Mesendoderm (in vitro differentiated cells): ENCODE measurements around the gene RRP1.

Experiments used
- DNase-seq: peaks from one replicate; pipeline ENCODE4 v3.0.0; 2013
- H2AK5ac ChIP-seq: 2 replicates; pipeline ENCODE4 v1.6.1; 2013; ENCODE audit warnings: low read length, inconsistent platforms
- H2BK120ac ChIP-seq: 2 replicates; pipeline ENCODE4 v1.6.1; 2013; ENCODE audit warnings: low read depth, mild to moderate bottlenecking, low read length, moderate library complexity, mixed read lengths
- H2BK15ac ChIP-seq: replicated peaks from 2 replicates; pipeline ENCODE4 v1.6.1; 2013; ENCODE audit warnings: low read depth, mild to moderate bottlenecking, moderate library complexity
- H2BK5ac ChIP-seq: 2 replicates; pipeline ENCODE4 v1.6.1; 2013; ENCODE audit warnings: low read length, inconsistent platforms
- H3K18ac ChIP-seq: 2 replicates; pipeline ENCODE4 v1.6.1; 2013; ENCODE audit warnings: mild to moderate bottlenecking, low read length, mixed read lengths
- H3K23ac ChIP-seq: one replicate; pipeline ENCODE4 v1.6.1; 2013; ENCODE audit warnings: low read length
- H3K27ac ChIP-seq: 2 replicates; pipeline ENCODE4 v1.5.1; 2013; ENCODE audit warnings: low read depth, mild to moderate bottlenecking, inconsistent platforms, low read length, moderate library complexity
- H3K27me3 ChIP-seq: 2 replicates; pipeline ENCODE4 v1.6.1; 2013; ENCODE audit warnings: low read length, control low read depth, mild to moderate bottlenecking, inconsistent platforms; ENCODE audit not compliant: insufficient read depth, poor library complexity
- H3K36me3 ChIP-seq: 2 replicates; pipeline ENCODE4 v1.6.1; 2013; ENCODE audit warnings: low read length, inconsistent platforms; ENCODE audit not compliant: control insufficient read depth, insufficient read depth
- H3K4ac ChIP-seq: one replicate; pipeline ENCODE4 v1.6.1; 2013; ENCODE audit warnings: low read depth, mild to moderate bottlenecking, low read length, moderate library complexity
- H3K4me1 ChIP-seq: 2 replicates; pipeline ENCODE4 v1.6.1; 2013; ENCODE audit warnings: low read depth, low read length, inconsistent platforms; ENCODE audit not compliant: control insufficient read depth
- H3K4me2 ChIP-seq: 2 replicates; pipeline ENCODE4 v1.6.1; 2013; ENCODE audit warnings: low read length
- H3K4me3 ChIP-seq: 2 replicates; pipeline ENCODE4 v1.5.1; 2013; ENCODE audit warnings: mild to moderate bottlenecking, low read length
- H3K56ac ChIP-seq: one replicate; pipeline ENCODE4 v1.6.1; 2013; ENCODE audit warnings: low read length
- H3K79me1 ChIP-seq: 2 replicates; pipeline ENCODE4 v1.6.1; 2013; ENCODE audit warnings: low read length, inconsistent platforms
- H3K79me2 ChIP-seq: 2 replicates; pipeline ENCODE4 v1.6.1; 2013; ENCODE audit warnings: mild to moderate bottlenecking, low read length; ENCODE audit not compliant: control insufficient read depth, insufficient read depth
- H3K9ac ChIP-seq: 2 replicates; pipeline ENCODE4 v1.6.1; 2013; ENCODE audit warnings: low read length, inconsistent platforms
- H4K5ac ChIP-seq: one replicate; pipeline ENCODE4 v1.6.1; 2013; ENCODE audit warnings: low read length
- H4K8ac ChIP-seq: one replicate; pipeline ENCODE4 v1.6.1; 2013; ENCODE audit warnings: low read depth, mild to moderate bottlenecking, control low read depth, low read length, moderate library complexity
- WGBS: extraction: QIAGEN DNeasy Blood & Tissue Kit; methylation state at CpG from one replicate; pipeline ENCODE4 v1.1.7; 2013; ENCODE audit warnings: low lambda C conversion rate, missing lambda C conversion rate; ENCODE audit not compliant: insufficient coverage; ENCODE audit errors: extremely low coverage; 5-methylcytosine and 5-hydroxymethylcytosine counted together

RRP1 gene

DNA sequence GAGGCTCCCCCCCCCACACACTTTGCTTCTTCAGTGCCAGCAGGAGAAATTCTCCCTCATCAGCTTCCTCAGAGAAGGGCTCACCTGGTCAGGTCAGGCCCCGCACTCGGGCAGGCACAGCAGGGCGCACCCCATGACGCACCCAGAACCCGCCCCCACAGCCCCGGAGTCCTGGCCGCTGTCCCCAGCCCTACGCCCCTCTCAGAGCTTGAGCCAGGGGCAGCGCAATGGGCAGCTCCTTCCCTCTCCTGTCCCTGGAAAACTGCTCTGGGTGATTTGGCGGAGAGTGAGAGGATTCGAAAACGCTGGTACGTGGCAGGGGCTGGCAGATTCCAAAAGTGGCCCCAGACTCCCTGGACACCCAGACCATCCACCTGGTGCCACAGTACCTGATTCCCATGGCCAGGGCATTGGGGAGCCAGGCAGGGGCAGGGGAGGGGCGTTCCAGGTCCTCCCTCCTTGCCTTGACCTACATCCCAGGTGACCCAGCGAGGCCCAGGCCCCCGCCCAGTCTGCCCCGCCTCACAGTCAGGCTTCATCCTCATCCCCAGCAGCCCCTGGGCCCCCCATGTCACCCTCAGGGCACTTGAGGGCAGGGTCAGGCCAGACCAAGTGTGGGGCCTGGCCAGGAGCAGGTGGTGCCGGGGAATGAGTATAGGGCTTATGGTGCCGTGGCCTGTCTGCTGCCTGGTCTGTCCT, 23.7 kb downstream of the RRP1 start:
- Histone ChIP-seq H4K8ac (no peak overlapping the region), H3K18ac (no peak overlapping the region), H3K4ac (no peak overlapping the region), H2AK5ac (no peak overlapping the region), H3K79me2 (no peaks in the 10 kb centered on the region), H3K4me2 (no peak overlapping the region), H4K5ac (no peak overlapping the region), H3K27me3 (no peaks in the 10 kb centered on the region), H2BK120ac (no peak overlapping the region), H3K4me1 (no peaks in the 10 kb centered on the region), H3K9ac (no peak overlapping the region), H2BK15ac (no peak overlapping the region), H3K79me1 (no peaks in the 10 kb centered on the region), H3K36me3 (no peaks in the 10 kb centered on the region), H2BK5ac (no peak overlapping the region), H3K27ac (no peak overlapping the region), H3K4me3 (no peak overlapping the region), H3K56ac (no peak overlapping the region), H3K23ac (no peak overlapping the region)
- WGBS, result no CpG with 5 or more reads among the region's 19 CpGs
- DNase-seq, result no peak

DNA sequence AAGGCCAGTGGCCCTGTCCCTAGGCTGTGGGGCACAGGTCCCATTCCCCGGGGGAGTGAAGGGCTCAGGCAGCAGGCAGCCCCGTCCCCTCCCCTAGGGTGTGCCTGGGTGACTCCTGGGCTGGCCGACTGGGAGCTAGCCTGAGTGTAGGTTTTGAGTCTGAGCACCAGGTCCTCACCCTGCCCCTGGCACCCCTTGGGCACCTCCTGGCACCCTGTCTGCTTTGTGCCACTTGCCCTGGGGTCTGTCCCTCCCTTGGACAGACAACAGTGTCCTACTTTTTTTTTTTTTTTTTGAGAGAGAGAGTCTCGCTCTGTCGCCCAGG, 24.2 kb downstream of the RRP1 start:
- no peak overlapping the region for H4K5ac ChIP-seq
- H3K79me2 ChIP-seq, result no peaks in the 10 kb centered on the region
- no CpG with 5 or more reads among the region's 5 CpGs for WGBS
- no peak overlapping the region for H3K9ac ChIP-seq
- no peak overlapping the region for H3K4me3 ChIP-seq
- H3K23ac ChIP-seq, result no peak overlapping the region
- H3K56ac ChIP-seq, result no peak overlapping the region
- H3K18ac ChIP-seq, result no peak overlapping the region
- no peak overlapping the region for H2BK15ac ChIP-seq
- no peak overlapping the region for H3K4me2 ChIP-seq
- no peak overlapping the region for H4K8ac ChIP-seq
- no peaks in the 10 kb centered on the region for H3K4me1 ChIP-seq
- H3K27me3 ChIP-seq, result no peaks in the 10 kb centered on the region
- no peak overlapping the region for H2AK5ac ChIP-seq
- no peaks in the 10 kb centered on the region for H3K36me3 ChIP-seq
- no peak overlapping the region for H3K4ac ChIP-seq
- H2BK5ac ChIP-seq, result no peak overlapping the region
- H3K79me1 ChIP-seq, result no peaks in the 10 kb centered on the region
- H3K27ac ChIP-seq, result no peak overlapping the region
- no peak for DNase-seq
- H2BK120ac ChIP-seq, result no peak overlapping the region

DNA sequence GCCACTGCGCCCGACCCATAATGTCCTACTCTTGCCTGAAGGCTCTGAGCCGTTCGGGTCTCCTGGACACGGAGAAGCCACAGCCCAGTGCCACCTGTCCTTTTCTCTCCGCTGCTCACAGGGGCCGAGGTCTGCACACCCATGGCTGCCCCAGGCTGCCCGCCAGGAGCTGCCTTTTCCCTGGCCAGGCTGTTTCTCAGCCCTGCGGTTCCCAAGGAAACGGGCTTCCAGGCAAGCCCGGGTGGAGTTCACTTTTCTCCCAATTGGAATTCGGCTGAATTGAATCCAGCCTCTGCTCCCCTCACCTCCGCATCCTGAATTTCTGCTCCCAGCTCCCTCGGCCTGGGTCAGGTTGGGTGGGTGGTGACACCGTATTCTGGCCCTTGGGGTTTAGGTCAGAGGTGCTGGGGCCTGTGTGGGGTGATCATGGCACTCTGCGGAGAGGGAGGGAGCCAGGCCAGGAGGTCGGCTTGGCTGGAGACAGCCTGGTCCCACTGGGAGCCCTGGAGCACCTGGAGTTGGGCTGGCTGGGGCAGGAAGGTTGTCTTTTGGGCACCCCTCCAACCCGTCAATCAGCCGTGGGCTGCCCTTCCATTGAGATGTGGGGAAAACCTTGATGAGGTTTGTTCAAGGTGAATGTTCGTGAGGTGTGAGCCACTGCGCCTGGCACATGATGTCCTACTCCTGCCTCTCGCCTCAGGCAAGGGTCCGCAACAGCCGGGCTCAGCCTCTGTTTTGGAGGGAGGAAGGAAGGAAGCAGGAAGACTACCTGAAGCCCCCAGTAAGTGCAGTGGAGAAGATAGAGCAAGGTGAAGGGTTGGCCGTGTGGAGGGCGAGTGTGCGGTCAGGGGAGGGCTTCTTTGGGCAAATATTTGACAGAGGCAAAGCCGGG, 25.1 kb downstream of the RRP1 start:
- Histone ChIP-seq H3K23ac (no peak overlapping the region), H2AK5ac (no peak overlapping the region), H3K18ac (no peak overlapping the region), H3K36me3 (no peaks in the 10 kb centered on the region), H3K27ac (no peak overlapping the region), H2BK5ac (no peak overlapping the region), H3K4me2 (peak overlapping the region; percentile 14), H2BK15ac (no peak overlapping the region), H3K79me1 (no peaks in the 10 kb centered on the region), H3K79me2 (no peaks in the 10 kb centered on the region), H4K5ac (no peak overlapping the region), H3K56ac (peak overlapping the region; percentile 74), H4K8ac (no peak overlapping the region), H3K27me3 (no peaks in the 10 kb centered on the region), H3K4ac (no peak overlapping the region), H2BK120ac (no peak overlapping the region), H3K4me3 (no peak overlapping the region), H3K4me1 (no peaks in the 10 kb centered on the region), H3K9ac (peak overlapping the region; percentile 45)
- WGBS, result no CpG with 5 or more reads among the region's 28 CpGs
- peak; percentile 69 for DNase-seq

- Histone ChIP-seq H4K5ac (no peak overlapping the region), H3K4me3 (no peak overlapping the region), H3K36me3 (no peaks in the 10 kb centered on the region), H2AK5ac (no peak overlapping the region), H2BK15ac (no peak overlapping the region), H3K18ac (no peak overlapping the region), H3K4ac (no peak overlapping the region), H3K4me2 (peak overlapping the region; percentile 14), H2BK120ac (no peak overlapping the region), H3K23ac (no peak overlapping the region), H3K27ac (no peak overlapping the region), H2BK5ac (no peak overlapping the region), H3K56ac (peak overlapping the region; percentile 74), H3K9ac (peak overlapping the region; percentile 45), H3K79me2 (no peaks in the 10 kb centered on the region), H4K8ac (no peak overlapping the region), H3K4me1 (no peaks in the 10 kb centered on the region), H3K79me1 (no peaks in the 10 kb centered on the region), H3K27me3 (no peaks in the 10 kb centered on the region)
- no CpG with 5 or more reads among the region's 27 CpGs for WGBS
- peak; percentile 39 for DNase-seq
Measured at GRCh38 chr21:43815107-43815613, 25.8 kb downstream of the RRP1 start.

DNA sequence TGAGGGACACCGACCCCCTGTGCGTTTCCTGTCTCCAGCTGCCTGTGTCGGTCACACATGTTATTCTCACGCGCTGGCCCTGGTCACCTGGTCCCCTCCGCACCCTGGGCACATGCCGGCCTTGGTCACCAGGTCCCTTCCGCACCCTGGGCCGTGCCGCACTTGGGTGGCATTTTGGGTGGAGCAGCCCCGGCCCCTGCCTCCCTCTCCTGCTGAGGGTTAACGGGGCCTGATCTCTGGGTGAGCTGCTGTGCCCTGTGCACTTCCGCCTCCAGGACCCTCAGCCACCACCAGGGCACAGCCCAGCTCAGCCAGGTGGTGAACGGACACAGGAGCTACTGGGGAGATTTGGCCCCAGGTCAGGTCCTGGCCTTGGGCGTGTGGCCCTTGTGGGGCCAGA, 26.6 kb downstream of the RRP1 start:
- H3K79me1 ChIP-seq, result no peaks in the 10 kb centered on the region
- H3K4me3 ChIP-seq, result no peak overlapping the region
- H3K27ac ChIP-seq, result no peak overlapping the region
- H3K56ac ChIP-seq, result no peak overlapping the region
- H3K36me3 ChIP-seq, result no peaks in the 10 kb centered on the region
- no peak overlapping the region for H4K5ac ChIP-seq
- DNase-seq, result no peak
- no peaks in the 10 kb centered on the region for H3K4me1 ChIP-seq
- no peak overlapping the region for H2BK15ac ChIP-seq
- no peak overlapping the region for H2BK120ac ChIP-seq
- no peaks in the 10 kb centered on the region for H3K27me3 ChIP-seq
- no peak overlapping the region for H3K4me2 ChIP-seq
- H4K8ac ChIP-seq, result no peak overlapping the region
- WGBS, result no CpG with 5 or more reads among the region's 15 CpGs
- no peak overlapping the region for H3K18ac ChIP-seq
- H3K79me2 ChIP-seq, result no peaks in the 10 kb centered on the region
- no peak overlapping the region for H2BK5ac ChIP-seq
- no peak overlapping the region for H3K4ac ChIP-seq
- no peak overlapping the region for H3K9ac ChIP-seq
- no peak overlapping the region for H2AK5ac ChIP-seq
- H3K23ac ChIP-seq, result no peak overlapping the region
